ENCODE results near the gene C11orf86. TPM values are rescaled to one million over a fixed set of nuclear protein-coding genes. Genes with fewer than 3 reads are reported as not detected.

The C11orf86 gene
- total and polyA plus RNA-seq, 2 experiments from 2014 or later, result 0.21 to 0.74 TPM

DNA sequence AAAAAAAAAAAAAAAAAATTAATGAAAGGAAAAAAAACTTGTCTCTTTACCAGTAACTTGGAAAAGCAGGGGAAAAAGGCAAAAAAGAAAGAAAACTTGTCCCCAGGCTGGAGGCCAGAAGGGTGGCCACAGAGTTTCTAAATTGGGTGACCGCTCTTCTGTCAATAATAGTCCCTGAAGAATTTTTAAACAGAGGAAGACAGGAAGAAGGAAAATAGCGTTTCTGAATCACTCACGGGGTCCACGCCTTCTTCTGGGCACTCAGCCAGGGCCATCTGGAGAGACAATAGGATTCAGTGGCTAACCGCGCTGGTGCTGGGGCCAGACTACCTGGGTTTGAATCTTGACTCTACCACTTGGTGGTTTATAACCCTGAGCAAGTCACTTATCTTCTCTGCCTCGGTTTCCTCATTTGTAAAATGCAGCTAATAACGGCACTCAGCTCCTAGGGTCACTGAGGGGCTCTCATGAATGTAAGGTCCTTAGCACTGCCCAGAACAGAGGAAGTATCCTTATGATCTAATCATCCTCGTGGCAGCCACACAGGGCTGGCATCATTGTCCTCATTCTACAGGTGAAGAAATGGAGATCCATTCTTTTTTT lies 7.0 kb downstream of the C11orf86 start:
- H3K4me3 Mint-ChIP-seq, result no peak overlapping the region
- Histone ChIP-seq H3K27ac (ENCODE audit: low read depth) (no peak overlapping the region), H3K36me3 (ENCODE audit: insufficient read depth) (no peaks in the 10 kb centered on the region), H3K79me2 (replicated peaks; ENCODE audit: insufficient read depth) (no peaks in the 10 kb centered on the region), H3K9me2 (ENCODE audit: insufficient read depth) (no peaks in the 10 kb centered on the region), H3K4me2 (no peak overlapping the region), H4K20me1 (replicated peaks; ENCODE audit: insufficient read depth) (no peaks in the 10 kb centered on the region), H3K4me3 (no peak overlapping the region), H3F3A (replicated peaks; ENCODE audit: low read depth) (no peaks in the 10 kb centered on the region), H2AFZ (no peak overlapping the region), H3K27me3 (ENCODE audit: insufficient read depth) (no peaks in the 10 kb centered on the region), H3K4me1 (ENCODE audit: insufficient read depth) (peaks cover under 1% of the 10 kb centered on the region; the same call in 1 of the 2 replicates)
- peaks cover 18% of the 10 kb centered on the region for H3K4me1 Mint-ChIP-seq
- H3K27me3 Mint-ChIP-seq (ENCODE audit: insufficient read depth, low read depth, poor library complexity), result peaks cover 7% of the 10 kb centered on the region
- DNase-seq (ENCODE audit: low spot score) (no peak), ATAC-seq (no peak)
- H3K27ac Mint-ChIP-seq, result no peak overlapping the region
- peaks cover 11% of the 10 kb centered on the region for H3K9me3 Mint-ChIP-seq
- peaks cover 5% of the 10 kb centered on the region for H3K36me3 Mint-ChIP-seq (ENCODE audit: low read depth)
- TF ChIP-seq NANOG (IDR thresholded peaks at IDR 0.05; ENCODE audit: borderline replicate concordance) (no peak), CREB1 (CRISPR knock-in tag; IDR thresholded peaks at IDR 0.05; ENCODE audit: low read depth) (no peak), JUNB (IDR thresholded peaks at IDR 0.05; ENCODE audit: unreplicated experiment) (no peak), ZNF331 (CRISPR knock-in tag; IDR thresholded peaks at IDR 0.05; ENCODE audit: low read depth) (no peak), EZH2 (IDR thresholded peaks at IDR 0.05; ENCODE audit: low read depth, unreplicated experiment) (no peak), POLR2AphosphoS5 (IDR thresholded peaks at IDR 0.05; ENCODE audit: low read depth) (no peak), EZH2phosphoT487 (IDR thresholded peaks at IDR 0.05; ENCODE audit: unreplicated experiment) (no peak), ZNF114 (CRISPR knock-in tag; IDR thresholded peaks at IDR 0.05) (no peak), STAT1 (IDR thresholded peaks at IDR 0.05; ENCODE audit: unreplicated experiment) (no peak), ZNF462 (CRISPR knock-in tag; IDR thresholded peaks at IDR 0.05) (no peak), CTCF (conservative IDR thresholded peaks at IDR 0.05; ENCODE audit: low read depth in 2 of 2) (no peak)
- TF ChIP-seq, protein P1, sequence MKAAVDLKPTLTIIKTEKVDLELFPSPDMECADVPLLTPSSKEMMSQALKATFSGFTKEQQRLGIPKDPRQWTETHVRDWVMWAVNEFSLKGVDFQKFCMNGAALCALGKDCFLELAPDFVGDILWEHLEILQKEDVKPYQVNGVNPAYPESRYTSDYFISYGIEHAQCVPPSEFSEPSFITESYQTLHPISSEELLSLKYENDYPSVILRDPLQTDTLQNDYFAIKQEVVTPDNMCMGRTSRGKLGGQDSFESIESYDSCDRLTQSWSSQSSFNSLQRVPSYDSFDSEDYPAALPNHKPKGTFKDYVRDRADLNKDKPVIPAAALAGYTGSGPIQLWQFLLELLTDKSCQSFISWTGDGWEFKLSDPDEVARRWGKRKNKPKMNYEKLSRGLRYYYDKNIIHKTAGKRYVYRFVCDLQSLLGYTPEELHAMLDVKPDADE (IDR thresholded peaks at IDR 0.05), result no peak
- TF ChIP-seq, protein P2, sequence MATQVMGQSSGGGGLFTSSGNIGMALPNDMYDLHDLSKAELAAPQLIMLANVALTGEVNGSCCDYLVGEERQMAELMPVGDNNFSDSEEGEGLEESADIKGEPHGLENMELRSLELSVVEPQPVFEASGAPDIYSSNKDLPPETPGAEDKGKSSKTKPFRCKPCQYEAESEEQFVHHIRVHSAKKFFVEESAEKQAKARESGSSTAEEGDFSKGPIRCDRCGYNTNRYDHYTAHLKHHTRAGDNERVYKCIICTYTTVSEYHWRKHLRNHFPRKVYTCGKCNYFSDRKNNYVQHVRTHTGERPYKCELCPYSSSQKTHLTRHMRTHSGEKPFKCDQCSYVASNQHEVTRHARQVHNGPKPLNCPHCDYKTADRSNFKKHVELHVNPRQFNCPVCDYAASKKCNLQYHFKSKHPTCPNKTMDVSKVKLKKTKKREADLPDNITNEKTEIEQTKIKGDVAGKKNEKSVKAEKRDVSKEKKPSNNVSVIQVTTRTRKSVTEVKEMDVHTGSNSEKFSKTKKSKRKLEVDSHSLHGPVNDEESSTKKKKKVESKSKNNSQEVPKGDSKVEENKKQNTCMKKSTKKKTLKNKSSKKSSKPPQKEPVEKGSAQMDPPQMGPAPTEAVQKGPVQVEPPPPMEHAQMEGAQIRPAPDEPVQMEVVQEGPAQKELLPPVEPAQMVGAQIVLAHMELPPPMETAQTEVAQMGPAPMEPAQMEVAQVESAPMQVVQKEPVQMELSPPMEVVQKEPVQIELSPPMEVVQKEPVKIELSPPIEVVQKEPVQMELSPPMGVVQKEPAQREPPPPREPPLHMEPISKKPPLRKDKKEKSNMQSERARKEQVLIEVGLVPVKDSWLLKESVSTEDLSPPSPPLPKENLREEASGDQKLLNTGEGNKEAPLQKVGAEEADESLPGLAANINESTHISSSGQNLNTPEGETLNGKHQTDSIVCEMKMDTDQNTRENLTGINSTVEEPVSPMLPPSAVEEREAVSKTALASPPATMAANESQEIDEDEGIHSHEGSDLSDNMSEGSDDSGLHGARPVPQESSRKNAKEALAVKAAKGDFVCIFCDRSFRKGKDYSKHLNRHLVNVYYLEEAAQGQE (IDR thresholded peaks at IDR 0.05; ENCODE audit: unreplicated experiment), result no peak
